Right renal cortex interstitium (tissue), 3 donors: ENCODE data around the gene CKS1B. TPM values are rescaled to one million over a fixed set of nuclear protein-coding genes. Genes with fewer than 3 reads are reported as not detected.

Experiments used
- polyA plus RNA-seq, 3 donors: library from polyadenylated mRNA; unstranded; fragments of 120-200 nt; gene quantifications; one replicate each; pipeline ENCODE4 v1.2.1, GENCODE V29; 2013; ENCODE audit not compliant: insufficient read length in 3 of 3

The CKS1B gene
- polyA plus RNA-seq, 3 donors, result 102 to 114 (median 104) TPM

Other genes starting within 250 kb of the CKS1B start
- gene KCNN3, start 104.4 kb upstream of the CKS1B start, polyA plus RNA-seq, result 1 to 10 TPM; 2.0 to 2.8 (median 2.4) TPM
- 10 to 100 TPM; 42.2 to 43.6 (median 43.3) TPM for gene PMVK, start 38.0 kb upstream of the CKS1B start, polyA plus RNA-seq
- 10 to 100 TPM; 67.1 to 71.0 (median 67.8) TPM for gene PBXIP1, start 18.6 kb upstream of the CKS1B start, polyA plus RNA-seq
- 10 to 100 TPM; 41.8 to 46.5 (median 42.6) TPM for gene PYGO2, start 12.9 kb upstream of the CKS1B start, polyA plus RNA-seq
- 10 to 100 TPM; 74.7 to 82.3 (median 76.1) TPM for gene SHC1, start 3.9 kb upstream of the CKS1B start, polyA plus RNA-seq
- gene FLAD1, start 8.7 kb downstream of the CKS1B start, polyA plus RNA-seq, result 10 to 100 TPM; 28.1 to 30.7 (median 29.0) TPM
- not detected for gene LENEP, start 18.9 kb downstream of the CKS1B start, polyA plus RNA-seq
- gene ZBTB7B, start 28.1 kb downstream of the CKS1B start, polyA plus RNA-seq, result 10 to 100 TPM in 2 of 3 donors, 1 to 10 TPM in 1; 10.0 to 13.8 (median 11.5) TPM
- gene DCST2, start 59.1 kb downstream of the CKS1B start, polyA plus RNA-seq, result 1 to 10 TPM in 2 of 3 donors, under 1 TPM in 1; 0.85 to 1.3 (median 1.3) TPM
- gene DCST1, start 59.1 kb downstream of the CKS1B start, polyA plus RNA-seq, result under 1 TPM; 0.21 to 0.29 (median 0.28) TPM
- 10 to 100 TPM; 36.5 to 37.6 (median 36.8) TPM for gene ADAM15, start 76.6 kb downstream of the CKS1B start, polyA plus RNA-seq
- gene EFNA4, start 89.1 kb downstream of the CKS1B start, polyA plus RNA-seq, result 10 to 100 TPM; 18.0 to 20.3 (median 18.5) TPM
- 1 to 10 TPM; 4.8 to 6.5 (median 6.1) TPM for gene EFNA3, start 104.2 kb downstream of the CKS1B start, polyA plus RNA-seq
- 10 to 100 TPM; 68.2 to 78.3 (median 74.4) TPM for gene EFNA1, start 153.2 kb downstream of the CKS1B start, polyA plus RNA-seq
- 10 to 100 TPM; 52.9 to 57.0 (median 55.8) TPM for gene SLC50A1, start 161.2 kb downstream of the CKS1B start, polyA plus RNA-seq
- gene DPM3, start 165.8 kb downstream of the CKS1B start, polyA plus RNA-seq, result 10 to 100 TPM; 26.4 to 36.9 (median 33.0) TPM
- gene KRTCAP2, start 198.6 kb downstream of the CKS1B start, polyA plus RNA-seq, result 100 to 1,000 TPM; 140 to 153 (median 152) TPM
- 1 to 10 TPM; 2.4 to 2.9 (median 2.9) TPM for gene TRIM46, start 199.2 kb downstream of the CKS1B start, polyA plus RNA-seq
- 10 to 100 TPM; 29.3 to 34.9 (median 31.9) TPM for gene THBS3, start 233.2 kb downstream of the CKS1B start, polyA plus RNA-seq
- 10 to 100 TPM; 40.0 to 44.2 (median 42.2) TPM for gene MTX1, start 234.0 kb downstream of the CKS1B start, polyA plus RNA-seq